ENCODE data around the gene CCN2.
"Not testable (repeated sequence)": the region's sequence is repeated elsewhere in the genome, so short reads cannot be mapped to it uniquely, and the experiment has no call there.

CCN2 gene

DNA sequence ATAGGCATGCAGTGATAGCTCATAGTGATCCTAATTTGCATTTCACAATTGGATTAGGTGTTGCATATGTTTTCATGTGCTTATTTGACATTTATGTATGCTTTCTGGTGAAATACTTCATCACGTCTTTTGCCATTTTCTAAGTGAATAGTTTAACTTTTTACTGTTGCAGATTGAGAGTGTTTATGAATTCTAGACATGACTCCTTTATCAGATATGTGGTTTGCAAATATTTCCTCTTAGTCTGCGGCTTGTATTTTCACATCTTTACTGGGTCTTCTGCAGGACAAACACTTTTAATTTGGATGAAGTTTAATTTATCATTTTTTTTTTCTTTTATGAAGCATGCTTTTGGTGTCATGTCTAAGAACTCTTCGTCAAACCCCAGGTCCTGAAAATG, 39.2 kb downstream of the CCN2 start:
- Histone ChIP-seq H3K4me1 (ENCODE audit: low read length) (peaks cover 7% of the 10 kb centered on the region; the same call in 1 of the 2 replicates), H3K27ac (ENCODE audit: low read length) (no peak overlapping the region), H3K36me3 (replicated peaks; ENCODE audit: low read depth, low read length) (no peaks in the 10 kb centered on the region), H3K4me2 (ENCODE audit: low read length) (no peak overlapping the region), H4K20me1 (ENCODE audit: insufficient read depth, low read length) (no peaks in the 10 kb centered on the region), H3K79me2 (ENCODE audit: low read length) (no peaks in the 10 kb centered on the region), H3K27me3 (ENCODE audit: low read depth, low read length) (peaks cover 26% of the 10 kb centered on the region), H3K4me3 (ENCODE audit: low read length) (no peak overlapping the region), H3K9me3 (ENCODE audit: insufficient read depth, low read length) (no peaks in the 10 kb centered on the region), H2AFZ (ENCODE audit: low read depth, low read length) (no peak overlapping the region), H3K9ac (ENCODE audit: low read length) (no peak overlapping the region)
- no peak for TF ChIP-seq EZH2phosphoT487 (IDR thresholded peaks at IDR 0.05; ENCODE audit: low read depth)
- TF ChIP-seq, protein P1, sequence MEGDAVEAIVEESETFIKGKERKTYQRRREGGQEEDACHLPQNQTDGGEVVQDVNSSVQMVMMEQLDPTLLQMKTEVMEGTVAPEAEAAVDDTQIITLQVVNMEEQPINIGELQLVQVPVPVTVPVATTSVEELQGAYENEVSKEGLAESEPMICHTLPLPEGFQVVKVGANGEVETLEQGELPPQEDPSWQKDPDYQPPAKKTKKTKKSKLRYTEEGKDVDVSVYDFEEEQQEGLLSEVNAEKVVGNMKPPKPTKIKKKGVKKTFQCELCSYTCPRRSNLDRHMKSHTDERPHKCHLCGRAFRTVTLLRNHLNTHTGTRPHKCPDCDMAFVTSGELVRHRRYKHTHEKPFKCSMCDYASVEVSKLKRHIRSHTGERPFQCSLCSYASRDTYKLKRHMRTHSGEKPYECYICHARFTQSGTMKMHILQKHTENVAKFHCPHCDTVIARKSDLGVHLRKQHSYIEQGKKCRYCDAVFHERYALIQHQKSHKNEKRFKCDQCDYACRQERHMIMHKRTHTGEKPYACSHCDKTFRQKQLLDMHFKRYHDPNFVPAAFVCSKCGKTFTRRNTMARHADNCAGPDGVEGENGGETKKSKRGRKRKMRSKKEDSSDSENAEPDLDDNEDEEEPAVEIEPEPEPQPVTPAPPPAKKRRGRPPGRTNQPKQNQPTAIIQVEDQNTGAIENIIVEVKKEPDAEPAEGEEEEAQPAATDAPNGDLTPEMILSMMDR (IDR thresholded peaks at IDR 0.05; ENCODE audit: low read depth, low read length) = no peak

DNA sequence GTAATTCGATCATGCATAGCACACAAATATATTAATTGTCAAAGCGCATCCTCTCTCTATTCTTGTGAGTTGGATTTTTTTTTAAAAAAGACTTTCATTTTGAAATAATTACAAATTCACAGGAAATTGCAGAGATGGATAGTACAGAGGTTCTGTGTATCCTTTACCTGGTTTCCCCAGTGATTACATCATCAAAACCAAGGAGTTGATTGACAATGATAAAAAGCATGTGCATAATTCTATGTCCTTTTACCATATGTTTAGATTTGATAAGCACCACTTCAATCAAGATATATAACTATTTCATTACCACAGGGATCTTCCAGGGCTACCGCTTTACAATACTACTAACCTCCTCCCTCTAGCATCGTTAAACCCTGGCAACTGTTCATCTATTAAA, 40.2 kb downstream of the CCN2 start:
- TF ChIP-seq EZH2phosphoT487 (IDR thresholded peaks at IDR 0.05; ENCODE audit: low read depth) = no peak
- TF ChIP-seq, protein P1 (IDR thresholded peaks at IDR 0.05; ENCODE audit: low read depth, low read length) = no peak
- Histone ChIP-seq H3K9me3 (ENCODE audit: insufficient read depth, low read length) (no peaks in the 10 kb centered on the region), H3K4me2 (ENCODE audit: low read length) (no peak overlapping the region), H3K9ac (ENCODE audit: low read length) (no peak overlapping the region), H4K20me1 (ENCODE audit: insufficient read depth, low read length) (no peaks in the 10 kb centered on the region), H3K27me3 (ENCODE audit: low read depth, low read length) (peaks cover 26% of the 10 kb centered on the region), H2AFZ (ENCODE audit: low read depth, low read length) (no peak overlapping the region), H3K4me1 (ENCODE audit: low read length) (peaks cover 7% of the 10 kb centered on the region; the same call in 1 of the 2 replicates), H3K27ac (ENCODE audit: low read length) (no peak overlapping the region), H3K4me3 (ENCODE audit: low read length) (no peak overlapping the region), H3K79me2 (ENCODE audit: low read length) (no peaks in the 10 kb centered on the region), H3K36me3 (replicated peaks; ENCODE audit: low read depth, low read length) (no peaks in the 10 kb centered on the region)

DNA sequence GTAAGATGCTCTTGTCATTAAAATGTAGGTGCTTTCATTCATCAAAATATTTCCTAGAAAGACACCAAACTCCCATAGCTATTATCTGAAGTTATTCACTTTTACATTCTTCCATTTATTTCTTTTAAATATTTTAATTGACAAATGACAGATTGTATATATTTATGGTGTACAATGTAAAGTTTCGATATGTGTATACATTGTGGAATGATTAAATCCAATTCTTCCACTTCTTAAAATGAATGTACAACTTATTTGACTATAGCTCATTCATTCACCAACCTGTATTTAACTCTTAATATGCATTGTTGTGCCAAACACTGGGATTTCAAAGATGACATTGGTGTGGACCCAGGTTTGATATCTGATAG, 41.0 kb downstream of the CCN2 start:
- Histone ChIP-seq H3K27me3 (ENCODE audit: low read depth, low read length) (peaks cover 26% of the 10 kb centered on the region), H3K36me3 (replicated peaks; ENCODE audit: low read depth, low read length) (no peaks in the 10 kb centered on the region), H3K4me2 (ENCODE audit: low read length) (no peak overlapping the region), H3K79me2 (ENCODE audit: low read length) (no peaks in the 10 kb centered on the region), H3K4me3 (ENCODE audit: low read length) (no peak overlapping the region), H3K4me1 (ENCODE audit: low read length) (peaks cover 3% of the 10 kb centered on the region; the same call in 1 of the 2 replicates), H3K9ac (ENCODE audit: low read length) (no peak overlapping the region), H2AFZ (ENCODE audit: low read depth, low read length) (no peak overlapping the region), H4K20me1 (ENCODE audit: insufficient read depth, low read length) (no peaks in the 10 kb centered on the region), H3K9me3 (ENCODE audit: insufficient read depth, low read length) (no peaks in the 10 kb centered on the region), H3K27ac (ENCODE audit: low read length) (no peak overlapping the region)
- TF ChIP-seq, protein P1 (IDR thresholded peaks at IDR 0.05; ENCODE audit: low read depth, low read length) = no peak
- no peak for TF ChIP-seq EZH2phosphoT487 (IDR thresholded peaks at IDR 0.05; ENCODE audit: low read depth)

DNA sequence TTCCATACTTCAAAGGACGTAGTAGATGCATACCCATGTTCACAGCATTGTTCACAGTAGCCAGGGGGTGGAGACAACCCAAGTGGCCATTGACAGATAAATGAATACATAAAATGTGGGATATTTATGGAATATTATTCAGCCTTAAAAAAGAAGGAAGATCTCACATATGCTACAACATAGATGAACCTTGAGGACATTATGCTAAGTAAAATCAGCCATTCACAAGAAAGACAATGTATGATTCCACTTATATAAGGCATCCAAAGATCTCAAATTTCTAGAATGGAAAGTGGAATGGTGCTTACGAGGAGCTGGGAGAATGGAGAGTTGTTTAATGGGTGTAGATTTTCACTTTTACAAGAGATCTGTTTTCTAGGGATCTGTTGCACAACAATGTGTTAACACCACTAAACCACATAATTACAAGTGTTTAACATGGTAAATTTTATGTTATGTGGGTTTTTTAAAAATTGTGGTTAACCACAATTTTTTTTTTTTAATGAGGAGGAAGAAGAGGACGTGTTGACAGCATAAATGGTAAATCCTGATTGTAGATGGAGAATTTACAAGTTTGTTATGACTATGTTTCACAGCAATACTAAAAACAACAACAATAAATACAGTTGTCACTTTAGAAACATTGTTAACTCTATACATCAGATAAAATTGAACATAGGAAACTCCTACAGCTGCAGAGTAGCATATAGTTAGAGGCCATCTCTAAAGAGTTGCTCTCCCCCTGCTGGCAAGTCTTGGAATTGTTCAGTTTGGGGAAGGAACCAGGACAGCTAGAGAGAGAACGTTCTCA, 41.6 kb downstream of the CCN2 start:
- Histone ChIP-seq H2AFZ (ENCODE audit: low read depth, low read length) (no peak overlapping the region), H3K9ac (ENCODE audit: low read length) (no peak overlapping the region), H3K27me3 (ENCODE audit: low read depth, low read length) (peaks cover 26% of the 10 kb centered on the region)

DNA sequence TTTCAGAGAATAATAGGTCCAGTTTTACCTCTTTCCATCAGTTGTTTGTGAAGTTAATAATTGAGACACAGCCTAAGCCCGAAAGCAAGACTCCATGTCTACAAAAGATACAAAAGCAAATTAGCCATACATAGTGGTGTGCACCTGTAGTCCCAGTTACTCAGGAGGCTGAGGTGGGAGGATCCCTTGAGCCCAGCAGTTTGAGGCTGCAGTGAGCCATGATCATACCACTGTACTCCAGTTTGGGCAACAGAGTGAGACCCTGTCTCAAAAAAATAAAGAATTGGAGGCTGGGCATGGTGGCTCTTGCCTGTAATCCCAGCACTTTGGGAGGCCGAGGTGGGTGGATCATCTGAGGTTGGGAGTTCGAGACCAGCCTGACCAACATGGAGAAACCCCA, 42.4 kb downstream of the CCN2 start:
- peaks cover 26% of the 10 kb centered on the region for H3K27me3 ChIP-seq (ENCODE audit: low read depth, low read length)
- H3K4me1 ChIP-seq (ENCODE audit: low read length); H3K36me3 ChIP-seq (replicated peaks; ENCODE audit: low read depth, low read length); H3K9ac ChIP-seq (ENCODE audit: low read length); H3K4me2 ChIP-seq (ENCODE audit: low read length); H3K4me3 ChIP-seq (ENCODE audit: low read length); H3K79me2 ChIP-seq (ENCODE audit: low read length); H3K9me3 ChIP-seq (ENCODE audit: insufficient read depth, low read length); H2AFZ ChIP-seq (ENCODE audit: low read depth, low read length); H4K20me1 ChIP-seq (ENCODE audit: insufficient read depth, low read length); H3K27ac ChIP-seq (ENCODE audit: low read length): not testable (repeated sequence)

More for the DNA sequence above, 41.6 kb downstream of the CCN2 start:
- Histone ChIP-seq H3K9me3 (ENCODE audit: insufficient read depth, low read length) (no peaks in the 10 kb centered on the region), H3K36me3 (replicated peaks; ENCODE audit: low read depth, low read length) (no peaks in the 10 kb centered on the region), H3K4me3 (ENCODE audit: low read length) (no peak overlapping the region), H3K79me2 (ENCODE audit: low read length) (no peaks in the 10 kb centered on the region), H3K4me1 (ENCODE audit: low read length) (no peaks in the 10 kb centered on the region; the same call in 1 of the 2 replicates), H4K20me1 (ENCODE audit: insufficient read depth, low read length) (no peaks in the 10 kb centered on the region), H3K27ac (ENCODE audit: low read length) (no peak overlapping the region), H3K4me2 (ENCODE audit: low read length) (no peak overlapping the region)
- TF ChIP-seq EZH2phosphoT487 (IDR thresholded peaks at IDR 0.05; ENCODE audit: low read depth) = no peak
- TF ChIP-seq, protein P1 (IDR thresholded peaks at IDR 0.05; ENCODE audit: low read depth, low read length) = peak; percentile 70

DNA sequence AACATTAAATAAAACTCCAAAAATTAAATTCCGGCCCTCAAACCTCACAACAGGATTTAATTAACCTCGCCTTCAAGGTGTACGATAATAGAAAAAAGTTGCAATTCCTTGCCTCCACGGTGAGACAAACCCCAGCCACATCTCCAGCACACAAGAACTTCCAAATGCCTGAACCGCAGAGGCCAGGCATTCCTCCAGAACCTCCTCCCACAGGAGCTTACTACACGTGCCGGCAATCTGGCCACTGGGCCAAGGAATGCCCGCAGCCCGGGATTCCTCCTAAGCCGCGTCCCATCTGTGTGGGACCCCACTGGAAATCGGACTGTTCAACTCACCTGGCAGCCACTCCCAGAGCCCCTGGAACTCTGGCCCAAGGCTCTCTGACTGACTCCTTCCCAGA, 47.4 kb downstream of the CCN2 start:
- H3K4me1 ChIP-seq (ENCODE audit: low read length); H3K9me3 ChIP-seq (ENCODE audit: insufficient read depth, low read length); H2AFZ ChIP-seq (ENCODE audit: low read depth, low read length); H4K20me1 ChIP-seq (ENCODE audit: insufficient read depth, low read length); H3K4me3 ChIP-seq (ENCODE audit: low read length); H3K9ac ChIP-seq (ENCODE audit: low read length); H3K36me3 ChIP-seq (replicated peaks; ENCODE audit: low read depth, low read length); H3K4me2 ChIP-seq (ENCODE audit: low read length); H3K27ac ChIP-seq (ENCODE audit: low read length); H3K27me3 ChIP-seq (ENCODE audit: low read depth, low read length); H3K79me2 ChIP-seq (ENCODE audit: low read length): not testable (repeated sequence)
